Liver (tissue), 3 donors: Measurements from ENCODE around the gene DNM1L.

Experiments used
- GABPA ChIP-seq, 2 donors: IDR thresholded peaks in 1 of 2; conservative IDR thresholded peaks in 1 of 2; 2 replicates each; pipeline ENCODE4 v1.6.1; 2016; ENCODE audit warnings: antibody characterized with exemption in 2 of 2, mild to moderate bottlenecking in 1 of 2, moderate library complexity in 1 of 2
- RXRA ChIP-seq, 2 donors: IDR thresholded peaks; 2 replicates each; pipeline ENCODE4 v1.6.1; 2017 to 2018; ENCODE audit warnings: antibody characterized with exemption in 2 of 2, mild to moderate bottlenecking in 1 of 2
- SP1 ChIP-seq: IDR thresholded peaks from 2 replicates; pipeline ENCODE4 v1.6.1; 2018; ENCODE audit warnings: antibody characterized with exemption, mild to moderate bottlenecking
- TF ChIP-seq, protein P1 (sequence below): fragments of 150-350 bp; IDR thresholded peaks from 2 replicates; pipeline ENCODE4 v1.5.1; 2017; ENCODE audit warnings: improper control_type of control experiment, low read depth, low read length; ENCODE audit not compliant: missing input control
- donor health status: healthy.
- donor health status: healthy.

DNA sequence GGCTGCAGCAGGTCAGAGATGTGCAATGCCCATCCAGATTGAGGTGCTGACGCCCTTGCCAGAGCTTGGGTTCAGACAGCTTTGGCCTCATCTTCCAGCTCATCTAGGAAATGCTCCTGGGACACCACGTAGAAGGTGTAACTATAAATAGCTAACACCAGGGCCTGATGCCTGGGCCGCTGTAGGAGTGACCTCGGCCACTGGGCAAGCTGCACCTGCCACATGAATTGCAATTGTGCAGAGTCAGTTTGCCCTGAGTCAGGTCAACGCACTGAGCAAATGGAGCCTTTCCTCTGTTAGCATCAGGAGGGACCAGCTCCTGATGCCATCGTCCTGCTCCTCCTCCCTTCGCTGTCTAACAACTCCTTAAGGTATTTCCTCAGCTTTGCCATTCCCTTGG lies 17.4 kb upstream of the DNM1L start:
- TF ChIP-seq, protein P1, sequence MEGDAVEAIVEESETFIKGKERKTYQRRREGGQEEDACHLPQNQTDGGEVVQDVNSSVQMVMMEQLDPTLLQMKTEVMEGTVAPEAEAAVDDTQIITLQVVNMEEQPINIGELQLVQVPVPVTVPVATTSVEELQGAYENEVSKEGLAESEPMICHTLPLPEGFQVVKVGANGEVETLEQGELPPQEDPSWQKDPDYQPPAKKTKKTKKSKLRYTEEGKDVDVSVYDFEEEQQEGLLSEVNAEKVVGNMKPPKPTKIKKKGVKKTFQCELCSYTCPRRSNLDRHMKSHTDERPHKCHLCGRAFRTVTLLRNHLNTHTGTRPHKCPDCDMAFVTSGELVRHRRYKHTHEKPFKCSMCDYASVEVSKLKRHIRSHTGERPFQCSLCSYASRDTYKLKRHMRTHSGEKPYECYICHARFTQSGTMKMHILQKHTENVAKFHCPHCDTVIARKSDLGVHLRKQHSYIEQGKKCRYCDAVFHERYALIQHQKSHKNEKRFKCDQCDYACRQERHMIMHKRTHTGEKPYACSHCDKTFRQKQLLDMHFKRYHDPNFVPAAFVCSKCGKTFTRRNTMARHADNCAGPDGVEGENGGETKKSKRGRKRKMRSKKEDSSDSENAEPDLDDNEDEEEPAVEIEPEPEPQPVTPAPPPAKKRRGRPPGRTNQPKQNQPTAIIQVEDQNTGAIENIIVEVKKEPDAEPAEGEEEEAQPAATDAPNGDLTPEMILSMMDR = no peak
- no peak for TF ChIP-seq SP1
- TF ChIP-seq GABPA (IDR thresholded peaks at IDR 0.05 in 1 of 2, conservative IDR thresholded peaks at IDR 0.05 in 1 of 2) = no peak
- TF ChIP-seq RXRA (IDR thresholded peaks at IDR 0.05) = no peak
